PFSK-1 (cell line): ENCODE results near the gene LPXN.

Source experiments
- FOXP2 ChIP-seq: optimal IDR thresholded peaks from 2 replicates; pipeline ENCODE3; 2011; ENCODE audit warnings: borderline replicate concordance, control low read depth, inconsistent platforms; ENCODE audit not compliant: insufficient read depth; ENCODE audit errors: extremely low read length, extremely low read depth
- POLR2AphosphoS5 ChIP-seq: IDR thresholded peaks from 2 replicates; pipeline ENCODE4 v1.6.1; 2012; ENCODE audit warnings: low read depth, mild to moderate bottlenecking, control low read depth, low read length, moderate library complexity
- REST ChIP-seq, 2 experiments: IDR thresholded peaks; 2 replicates each; pipeline versions ENCODE4 v1.6.1 to v1.8.0; 2011 to 2012; ENCODE audit warnings: low read depth in 2 of 2, low read length in 2 of 2, control low read depth in 1 of 2, inconsistent platforms in 1 of 2, mild to moderate bottlenecking in 1 of 2, moderate library complexity in 1 of 2; ENCODE audit not compliant: insufficient read depth in 1 of 2
- SIN3A ChIP-seq: IDR thresholded peaks from 2 replicates; pipeline ENCODE4 v1.6.1; 2012; ENCODE audit warnings: mild to moderate bottlenecking, low read length, moderate library complexity, borderline replicate concordance; ENCODE audit not compliant: insufficient read depth
- TAF1 ChIP-seq: IDR thresholded peaks from 2 replicates; pipeline ENCODE4 v1.6.1; 2012; ENCODE audit warnings: low read length, control low read depth, borderline replicate concordance; ENCODE audit not compliant: insufficient read depth

LPXN gene

GRCh38 chr11:58576887-58577471 lies 1.3 kb upstream of the LPXN start:
- TF ChIP-seq FOXP2 (no peak), REST (IDR thresholded peaks at IDR 0.05; ENCODE audit: insufficient read depth in 1 of 2, low read depth in 2 of 2, low read length in 2 of 2) (no peak), SIN3A (no peak), TAF1 (no peak), POLR2AphosphoS5 (no peak)

- TF ChIP-seq FOXP2 (no peak), REST (IDR thresholded peaks at IDR 0.05; ENCODE audit: insufficient read depth in 1 of 2, low read depth in 2 of 2, low read length in 2 of 2) (no peak), SIN3A (no peak), TAF1 (no peak), POLR2AphosphoS5 (no peak)
These were observed 775 bp downstream of the LPXN start for GRCh38 chr11:58574881-58575280.

GRCh38 chr11:58573451-58574104 lies 2.1 kb downstream of the LPXN start:
- TF ChIP-seq SIN3A (no peak), REST (IDR thresholded peaks at IDR 0.05; ENCODE audit: insufficient read depth in 1 of 2, low read depth in 2 of 2, low read length in 2 of 2) (no peak), TAF1 (no peak), FOXP2 (no peak), POLR2AphosphoS5 (no peak)

GRCh38 chr11:58567889-58568512 lies 7.7 kb downstream of the LPXN start:
- TF ChIP-seq REST (IDR thresholded peaks at IDR 0.05; ENCODE audit: insufficient read depth in 1 of 2, low read depth in 2 of 2, low read length in 2 of 2) (no peak), SIN3A (no peak), FOXP2 (no peak), TAF1 (no peak), POLR2AphosphoS5 (no peak)

GRCh38 chr11:58564231-58564630 lies 11.4 kb downstream of the LPXN start:
- TF ChIP-seq FOXP2 (no peak), REST (IDR thresholded peaks at IDR 0.05; ENCODE audit: insufficient read depth in 1 of 2, low read depth in 2 of 2, low read length in 2 of 2) (no peak), POLR2AphosphoS5 (no peak), SIN3A (no peak), TAF1 (no peak)
